Kidney (tissue), 14 donors: Measurements from ENCODE around the gene GCM1. TPM values are rescaled to one million over a fixed set of nuclear protein-coding genes. Genes with fewer than 3 reads are reported as not detected.

Source experiments
- DNase-seq, 5 donors: peaks; one replicate each; pipeline ENCODE4 v3.0.0-alpha.2; 2013 to 2020
- FAIRE-seq: peaks from 2 replicates; lab custom pipeline; 2012; peaks lifted over from hg19 to GRCh38; lab: Jason Lieb, UNC
- H3K27ac ChIP-seq, 2 donors: one replicate each; pipeline ENCODE4 v1.7.0; 2013; ENCODE audit warnings: low read depth in 2 of 2, low read length in 2 of 2, inconsistent platforms in 1 of 2
- H3K27me3 ChIP-seq: one replicate; pipeline ENCODE4 v1.7.1; 2013; ENCODE audit warnings: low read length, inconsistent platforms; ENCODE audit not compliant: control insufficient read depth, insufficient read depth
- H3K36me3 ChIP-seq, 3 donors: one replicate each; pipeline versions ENCODE4 v1.7.0 to v1.7.1; 2013; ENCODE audit warnings: low read length in 3 of 3, control low read depth in 1 of 3, inconsistent platforms in 1 of 3; ENCODE audit not compliant: insufficient read depth in 3 of 3, control insufficient read depth in 2 of 3
- H3K4me1 ChIP-seq, 3 donors: one replicate each; pipeline versions ENCODE4 v1.7.0 to v1.7.1; 2013; ENCODE audit warnings: low read length in 3 of 3, inconsistent platforms in 1 of 3, low read depth in 1 of 3; ENCODE audit not compliant: control insufficient read depth in 2 of 3, insufficient read depth in 2 of 3
- H3K4me3 ChIP-seq, 3 donors: one replicate each; pipeline versions ENCODE4 v1.7.0 to v1.8.1; 2013; ENCODE audit warnings: low read length in 3 of 3, control low read depth in 1 of 3, inconsistent platforms in 1 of 3
- H3K9ac ChIP-seq, 3 donors: one replicate each; pipeline versions ENCODE4 v1.7.0 to v1.7.1; 2013; ENCODE audit warnings: low read length in 3 of 3, control low read depth in 1 of 3, inconsistent platforms in 1 of 3
- H3K9me3 ChIP-seq, 3 donors: one replicate each; pipeline versions ENCODE4 v1.7.0 to v1.7.1; 2013; ENCODE audit warnings: low read length in 3 of 3, control low read depth in 1 of 3, inconsistent platforms in 1 of 3; ENCODE audit not compliant: control insufficient read depth in 2 of 3, insufficient read depth in 1 of 3
- CTCF ChIP-seq: IDR thresholded peaks from 3 replicates; pipeline ENCODE4 v1.5.1; 2012; ENCODE audit warnings: mild to moderate bottlenecking, moderate library complexity, borderline replicate concordance; ENCODE audit not compliant: insufficient read depth; ENCODE audit errors: extremely low read depth
- intact Hi-C: fragments of 100-400 bp; cut with DNase I; formaldehyde crosslinking; loops from one replicate; pipeline ENCODE4 v1.11.1; 2022
- polyA plus RNA-seq: library from polyadenylated mRNA; stranded (reverse); fragments of 350-450 nt; fragmentation: Illumina TruSeq; extraction: RNeasy Lipid Tissue Mini Kit (QIAGEN cat#74804); gene quantifications from one replicate; pipeline ENCODE4 v1.2.3, GENCODE V29; 2014; ENCODE audit warnings: low read depth, low replicate concordance; ENCODE audit not compliant: insufficient read depth
- total RNA-seq: library from RNA; stranded (reverse); fragmentation: NEBNext Ultra II Directional; extraction: Animal tissue kit (Norgen Biotek cat#: 25700); gene quantifications from one replicate; pipeline ENCODE4 v1.2.1, GENCODE V29; 2021
- donor health status: control.
- donor health status: control.
- donor health status: control.
- donor health status: control.
- donor health status: control.
- donor health status: DM: yes; HTN: yes; CAD: no.
- donor health status: Normal renal cell carcinoma (clear cell type).

Gene GCM1
- total and polyA plus RNA-seq, 2 donors from 2014 or later = 0.37 to 0.72 TPM

DNA sequence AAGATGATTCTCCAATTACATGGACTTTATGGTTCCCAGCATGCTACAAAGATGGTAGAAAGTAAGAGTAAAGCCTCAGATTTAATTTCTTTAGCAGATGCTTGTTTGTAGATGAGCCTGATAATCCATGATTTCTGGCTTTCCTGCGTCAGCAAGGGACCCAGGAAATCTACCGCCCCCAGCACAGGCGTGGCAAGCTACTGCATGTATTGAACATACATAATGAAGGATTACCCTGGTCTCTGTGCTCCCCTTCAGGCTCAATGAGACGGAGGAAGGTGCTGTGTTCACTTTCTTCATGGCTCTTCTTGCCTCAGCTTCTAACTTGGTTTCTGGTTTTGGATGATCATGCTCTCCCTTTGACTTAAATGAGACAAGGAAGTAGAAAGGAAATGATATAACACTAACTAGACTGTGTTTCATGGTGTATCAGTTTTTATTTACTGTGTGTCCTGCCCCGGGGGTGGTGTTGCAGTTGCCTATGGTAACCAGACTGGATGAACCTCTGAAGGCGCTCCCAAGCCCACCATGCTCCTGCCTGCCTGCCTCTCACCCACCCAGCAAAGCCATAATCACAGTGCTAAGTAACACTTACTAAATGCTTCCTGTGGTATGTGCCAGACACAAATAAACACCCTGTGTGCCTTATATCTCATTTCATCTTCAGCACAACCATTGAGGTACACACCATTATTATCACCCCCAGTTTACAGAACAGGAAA, 17.9 kb downstream of the GCM1 start:
- intact Hi-C loops = no loop called here
- DNase-seq (no peak), FAIRE-seq (no peak)
- Histone ChIP-seq H3K9me3 (no peaks in the 10 kb centered on the region), H3K4me3 (no peak overlapping the region), H3K4me1 (peaks cover 0 to 7% (median 3%) of the 10 kb centered on the region in 3 donors), H3K9ac (no peak overlapping the region), H3K27ac (no peak overlapping the region), H3K36me3 (no peaks in the 10 kb centered on the region), H3K27me3 (no peaks in the 10 kb centered on the region)
- TF ChIP-seq CTCF = no peak

GRCh38 chr6:53128842-53129241, 19.8 kb downstream of the GCM1 start:
- peak; percentile 83 for FAIRE-seq
- intact Hi-C loops = no loop called here
- peak in 2 of 5 donors; percentile 14 to 26 for DNase-seq
- Histone ChIP-seq H3K27ac (peak overlapping the region in 1 of 2 donors; percentile 80), H3K9me3 (no peaks in the 10 kb centered on the region), H3K9ac (no peak overlapping the region), H3K4me3 (peak overlapping the region in 2 of 3 donors; percentile 40 to 61), H3K36me3 (no peaks in the 10 kb centered on the region), H3K27me3 (no peaks in the 10 kb centered on the region), H3K4me1 (peaks cover 0 to 7% (median 3%) of the 10 kb centered on the region in 3 donors)
- no peak for TF ChIP-seq CTCF

GRCh38 chr6:53125276-53125675, 23.4 kb downstream of the GCM1 start:
- no peaks in the 10 kb centered on the region for H3K36me3 ChIP-seq
- TF ChIP-seq CTCF = no peak
- H3K9ac ChIP-seq = no peak overlapping the region
- no peaks in the 10 kb centered on the region for H3K9me3 ChIP-seq
- intact Hi-C loops = no loop called here
- no peak for FAIRE-seq
- H3K27ac ChIP-seq = no peak overlapping the region
- no peaks in the 10 kb centered on the region for H3K27me3 ChIP-seq
- H3K4me1 ChIP-seq = peaks cover 0 to 7% (median 3%) of the 10 kb centered on the region in 3 donors
- H3K4me3 ChIP-seq = no peak overlapping the region
- no peak for DNase-seq
